Panc1 (cell line): ENCODE results near the gene LIMA1.
"Not testable (repeated sequence)": the region's sequence is repeated elsewhere in the genome, so short reads cannot be mapped to it uniquely, and the experiment has no call there.

Experiments used
- CTCF ChIP-seq: fragments of 450-650 bp; IDR thresholded peaks from 2 replicates; pipeline ENCODE4 v1.5.1; 2017; ENCODE audit warnings: mild to moderate bottlenecking
- SIN3A ChIP-seq: IDR thresholded peaks from 2 replicates; pipeline ENCODE4 v1.6.1; 2012; ENCODE audit warnings: low read depth, mild to moderate bottlenecking, low read length, moderate library complexity, borderline replicate concordance; ENCODE audit not compliant: insufficient read depth

GRCh38 chr12:50324077-50324476 lies 40.8 kb upstream of the LIMA1 start:
- TF ChIP-seq CTCF, SIN3A: not testable (repeated sequence)
